HAP-1 (cell line): ENCODE measurements around the gene SMARCC1.

Experiments used
- DNase-seq, 2 experiments: peaks; one replicate each; pipeline ENCODE4 v3.0.0-alpha.2; 2016 to 2020; ENCODE audit warnings: low spot score in 2 of 2
- H3K27me3 ChIP-seq: fragments of 250-450 bp; sonication (Bioruptor Pico); 2 replicates; pipeline ENCODE4 v1.5.1; 2020; ENCODE audit warnings: low read depth, mild to moderate bottlenecking, moderate library complexity
- H3K36me3 ChIP-seq: fragments of 250-450 bp; sonication (Bioruptor Pico); replicated peaks from 2 replicates; pipeline ENCODE4 v1.5.1; 2020; ENCODE audit warnings: mild to moderate bottlenecking
- H3K4me1 ChIP-seq: fragments of 250-450 bp; sonication (Bioruptor Pico); 2 replicates; pipeline ENCODE4 v1.5.1; 2020; ENCODE audit warnings: mild to moderate bottlenecking
- H3K4me3 ChIP-seq: fragments of 250-450 bp; sonication (Bioruptor Pico); 2 replicates; pipeline ENCODE4 v1.5.1; 2020; ENCODE audit warnings: mild to moderate bottlenecking, moderate library complexity
- H3K9me3 ChIP-seq: fragments of 250-450 bp; sonication (Bioruptor Pico); 2 replicates; pipeline ENCODE4 v1.5.1; 2020; ENCODE audit warnings: mild to moderate bottlenecking, moderate library complexity
- in situ Hi-C: fragments of 300-500 bp; cut with MboI; formaldehyde crosslinking; loops from 3 replicates; pipeline ENCODE4 v1.14.3; 2020; ENCODE audit warnings: low sequenced_read_pairs, inconsistent platforms, mixed read lengths

Gene SMARCC1

DNA sequence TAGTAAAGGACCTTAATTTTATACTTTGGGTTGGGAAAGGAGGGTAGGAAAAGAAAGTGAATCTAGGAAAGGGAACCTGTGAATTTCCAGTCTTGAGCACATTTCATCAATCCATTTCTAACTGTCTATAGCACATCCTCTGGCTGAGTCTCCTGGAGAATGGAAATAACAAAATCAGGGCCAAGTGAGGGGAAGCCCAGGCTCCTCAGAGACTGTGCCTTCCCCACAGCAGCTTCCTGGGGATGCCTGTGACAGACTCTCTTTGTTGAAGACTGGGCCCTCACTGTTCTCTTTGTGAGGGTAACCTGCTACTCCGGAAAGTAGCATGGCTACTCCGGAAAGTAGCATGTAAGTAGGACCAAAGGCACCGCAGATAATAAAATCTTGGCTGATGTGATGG is 180.4 kb downstream of the SMARCC1 start:
- peaks cover 46% of the 10 kb centered on the region for H3K36me3 ChIP-seq
- no peak for DNase-seq
- in situ Hi-C loops, result no loop called here

DNA sequence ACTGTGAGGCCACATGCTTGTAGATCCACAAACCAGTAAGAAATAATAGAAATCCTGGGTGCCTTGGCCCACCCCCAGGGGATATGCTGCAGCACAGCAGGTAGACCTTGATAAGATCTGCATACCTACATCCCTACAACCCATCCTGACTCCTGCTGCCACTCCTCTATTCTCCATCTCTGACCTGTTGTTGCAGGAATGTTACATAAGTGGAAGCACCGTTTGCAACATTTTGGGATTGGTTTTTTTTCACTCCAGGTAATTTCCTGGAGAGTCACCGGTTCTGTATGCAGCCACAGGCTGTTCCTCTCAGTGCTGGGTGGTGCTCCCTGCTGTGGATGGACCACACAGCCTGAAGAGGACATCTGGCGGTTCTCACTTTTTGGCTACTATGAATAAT is 186.9 kb downstream of the SMARCC1 start:
- Histone ChIP-seq H3K27me3 (no peaks in the 10 kb centered on the region), H3K4me3 (no peak overlapping the region), H3K4me1 (no peaks in the 10 kb centered on the region), H3K36me3 (peaks cover 28% of the 10 kb centered on the region), H3K9me3 (no peaks in the 10 kb centered on the region)
- no peak for DNase-seq
- in situ Hi-C loops, result no loop called here

More for the DNA sequence above, 180.4 kb downstream of the SMARCC1 start:
- Histone ChIP-seq H3K9me3 (no peaks in the 10 kb centered on the region), H3K4me3 (no peak overlapping the region), H3K4me1 (no peaks in the 10 kb centered on the region), H3K27me3 (no peaks in the 10 kb centered on the region)

DNA sequence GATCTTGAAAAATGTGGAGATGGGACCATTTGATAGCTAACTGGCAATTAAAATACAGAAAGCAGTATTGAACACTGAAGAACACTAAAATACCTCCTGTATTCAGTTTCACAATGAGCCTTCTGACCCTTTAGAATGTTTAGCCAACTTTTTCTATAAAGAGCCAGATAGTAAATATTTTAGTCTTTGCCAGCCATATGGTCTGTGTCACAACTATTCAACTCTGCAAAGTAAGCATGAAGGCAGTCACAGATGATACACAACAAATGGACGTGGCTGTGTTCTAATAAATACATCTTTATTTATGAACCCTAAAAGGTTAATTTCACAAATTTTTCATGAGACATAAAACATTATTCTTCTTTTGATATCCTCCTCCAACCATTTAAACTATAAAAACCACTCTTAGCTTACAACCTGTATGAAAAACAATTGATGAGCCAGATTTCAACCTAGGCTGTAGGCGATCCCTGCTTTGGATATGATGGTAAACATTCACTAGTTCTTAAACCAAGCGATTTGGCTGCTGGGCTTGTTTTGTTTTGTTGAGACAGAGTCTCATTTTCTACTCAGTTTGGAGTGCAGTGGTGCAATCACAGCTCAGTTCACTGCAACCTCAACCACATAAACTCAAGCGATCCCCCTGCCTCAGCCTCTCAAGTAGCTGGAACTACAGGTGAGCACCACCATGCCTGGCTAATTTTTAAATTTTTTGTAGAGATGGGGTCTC is 189.5 kb downstream of the SMARCC1 start:
- peaks cover 39% of the 10 kb centered on the region for H3K36me3 ChIP-seq

DNA sequence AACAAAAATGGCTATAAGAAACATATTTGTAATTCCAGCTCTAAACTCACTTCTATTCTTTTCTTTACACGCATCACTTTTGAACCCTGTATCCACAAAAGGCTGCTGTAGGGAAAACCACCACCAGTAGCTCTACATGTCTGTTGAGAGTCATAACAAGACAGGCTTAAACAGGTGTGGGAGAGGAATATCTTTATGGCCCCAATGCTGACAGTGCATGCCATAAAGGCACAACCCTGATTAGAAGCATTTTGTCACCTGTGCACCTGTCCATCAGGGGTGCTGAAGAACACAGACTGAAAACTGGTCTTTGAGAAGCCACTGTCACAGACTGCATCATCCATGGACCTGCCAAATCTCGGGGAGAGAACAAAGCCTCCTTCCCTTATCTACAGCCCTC is 191.5 kb downstream of the SMARCC1 start:
- H3K9me3 ChIP-seq, result no peaks in the 10 kb centered on the region
- no peak for DNase-seq
- peaks cover 55% of the 10 kb centered on the region for H3K36me3 ChIP-seq

More for the DNA sequence above, 189.5 kb downstream of the SMARCC1 start:
- in situ Hi-C loops, result no loop called here
- DNase-seq, result no peak
- Histone ChIP-seq H3K4me3 (no peak overlapping the region), H3K27me3 (no peaks in the 10 kb centered on the region), H3K9me3 (no peaks in the 10 kb centered on the region), H3K4me1 (no peaks in the 10 kb centered on the region)

DNA sequence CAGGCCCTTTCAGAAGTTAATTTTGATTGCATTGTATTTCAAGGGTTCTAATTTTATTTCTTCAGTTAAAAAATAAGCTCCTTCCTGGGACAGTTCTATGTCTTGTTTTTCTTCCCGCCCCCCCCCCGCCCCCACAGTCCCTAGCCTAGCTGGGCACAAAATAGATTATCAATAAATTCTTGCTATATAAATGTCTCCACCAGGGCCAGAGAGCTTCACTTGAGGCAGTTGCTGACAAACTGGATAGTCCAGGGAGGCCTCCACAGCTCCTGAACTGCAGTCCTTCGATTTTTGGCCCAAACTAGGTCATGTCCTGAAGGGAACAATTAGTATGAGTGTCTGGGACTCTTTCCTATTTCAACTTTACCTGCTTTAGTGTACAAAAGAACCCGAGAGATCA is 193.1 kb downstream of the SMARCC1 start:
- Histone ChIP-seq H3K4me1 (no peaks in the 10 kb centered on the region), H3K36me3 (peaks cover 53% of the 10 kb centered on the region), H3K4me3 (no peak overlapping the region), H3K27me3 (no peaks in the 10 kb centered on the region), H3K9me3 (no peaks in the 10 kb centered on the region)
- no peak for DNase-seq
- in situ Hi-C loops, result no loop called here

More for the DNA sequence above, 191.5 kb downstream of the SMARCC1 start:
- Histone ChIP-seq H3K27me3 (no peaks in the 10 kb centered on the region), H3K4me1 (no peaks in the 10 kb centered on the region), H3K4me3 (no peak overlapping the region)
- in situ Hi-C loops, result no loop called here

DNA sequence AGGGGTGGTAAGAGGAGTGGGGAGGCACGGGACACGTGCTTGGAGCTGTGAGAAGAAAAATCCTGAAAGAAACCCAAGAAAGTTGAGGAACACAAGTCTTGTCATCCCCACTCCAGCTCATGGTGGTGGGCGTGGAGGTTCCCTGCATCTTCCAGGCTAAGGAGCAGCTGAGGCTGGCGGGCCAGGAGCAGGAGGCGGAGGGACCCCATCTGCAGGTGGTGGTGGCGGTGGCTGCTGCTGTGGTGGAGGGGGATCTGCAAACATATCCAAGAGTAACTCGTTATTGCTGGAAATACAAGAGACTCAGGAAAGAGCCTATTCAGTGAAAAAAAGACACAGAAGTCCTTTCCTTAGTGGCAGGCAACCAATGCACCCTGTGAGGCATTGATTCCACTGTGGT is 193.6 kb downstream of the SMARCC1 start:
- no peaks in the 10 kb centered on the region for H3K27me3 ChIP-seq
- in situ Hi-C loops, result no loop called here
- no peak overlapping the region for H3K4me3 ChIP-seq
- H3K9me3 ChIP-seq, result no peaks in the 10 kb centered on the region
- H3K36me3 ChIP-seq, result peaks cover 53% of the 10 kb centered on the region
- no peak for DNase-seq
- no peaks in the 10 kb centered on the region for H3K4me1 ChIP-seq

DNA sequence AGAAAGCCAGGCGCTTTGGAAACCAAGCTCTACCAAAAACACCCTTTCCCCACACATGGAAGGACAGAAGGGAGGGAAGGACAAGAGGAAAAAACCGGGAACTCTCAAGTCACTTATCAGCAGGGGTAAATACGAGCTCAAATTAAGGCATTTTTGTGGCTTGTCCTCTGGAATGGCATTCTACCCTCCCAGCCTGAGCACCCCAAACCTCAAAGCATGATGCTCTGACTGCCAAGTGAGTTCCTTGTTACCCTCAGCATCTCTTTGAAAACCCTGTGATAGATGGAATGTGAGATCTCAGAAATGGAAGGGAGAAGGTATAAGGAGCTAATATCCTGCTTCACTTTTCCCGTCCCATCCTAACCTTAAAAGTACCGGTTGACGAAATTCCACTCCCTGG is 194.9 kb downstream of the SMARCC1 start:
- Histone ChIP-seq H3K4me3 (no peak overlapping the region), H3K36me3 (peaks cover 51% of the 10 kb centered on the region), H3K27me3 (no peaks in the 10 kb centered on the region), H3K4me1 (no peaks in the 10 kb centered on the region), H3K9me3 (no peaks in the 10 kb centered on the region)
- DNase-seq, result no peak
- in situ Hi-C loops, result no loop called here

DNA sequence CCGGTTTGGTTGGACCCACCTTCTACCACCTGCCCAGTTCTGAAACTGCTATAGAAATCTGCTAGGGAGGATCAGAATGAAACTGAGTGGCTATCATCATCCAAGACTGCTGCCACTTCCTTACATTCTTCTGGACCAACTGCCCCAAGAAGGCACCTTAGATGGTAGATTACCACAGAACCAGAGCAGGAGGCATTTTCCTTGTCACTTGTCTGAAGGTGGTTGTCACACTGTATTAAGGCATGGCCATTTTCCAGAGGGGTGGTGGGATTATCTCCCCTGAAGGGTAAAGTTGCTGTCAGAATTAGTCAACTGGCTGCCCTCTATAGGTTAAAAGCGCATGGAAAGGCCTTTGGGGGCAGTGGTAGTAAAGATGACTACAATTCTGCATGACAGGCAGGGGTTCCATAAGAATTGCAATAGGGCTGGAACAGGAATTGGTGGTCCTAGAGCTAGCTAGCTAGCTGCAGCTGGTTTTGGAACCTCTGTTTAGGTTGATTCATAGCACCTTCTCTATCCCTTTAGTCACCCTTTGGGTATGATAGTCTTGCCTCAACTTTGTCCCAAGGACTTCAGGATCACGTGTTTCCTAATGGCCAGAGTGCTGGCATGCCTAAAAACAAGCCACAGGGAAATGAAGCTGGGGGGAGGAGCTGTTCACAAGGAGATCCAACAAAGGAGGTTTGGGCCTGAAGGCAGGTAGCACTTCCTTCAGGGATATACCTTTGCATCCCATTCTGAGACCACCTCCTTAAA is 198.2 kb downstream of the SMARCC1 start:
- peaks cover 8% of the 10 kb centered on the region; the same call in 1 of the 2 replicates for H3K27me3 ChIP-seq
- peaks cover 33% of the 10 kb centered on the region for H3K36me3 ChIP-seq
- H3K4me3 ChIP-seq, result no peak overlapping the region
- in situ Hi-C loops, result no loop called here
- no peaks in the 10 kb centered on the region for H3K4me1 ChIP-seq
- no peak for DNase-seq
- no peaks in the 10 kb centered on the region for H3K9me3 ChIP-seq

DNA sequence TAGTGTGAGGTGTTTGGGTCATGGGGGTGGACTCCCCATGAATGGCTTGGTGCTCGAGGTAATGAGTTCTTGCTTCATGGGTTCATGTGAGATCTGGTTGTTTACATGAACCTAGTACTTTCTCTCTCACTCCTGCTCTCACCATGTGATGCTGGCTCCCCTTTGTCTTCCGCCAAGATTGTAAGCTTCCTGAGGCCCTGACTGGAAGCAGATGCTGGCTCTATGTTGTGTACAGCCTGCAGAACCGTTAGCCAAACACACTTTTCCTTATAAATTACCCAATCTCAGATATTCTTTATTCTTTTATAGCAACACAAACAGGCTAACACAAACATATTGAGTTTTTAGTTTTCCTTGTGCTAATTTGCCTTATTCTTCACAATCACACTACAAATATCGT is 199.9 kb downstream of the SMARCC1 start:
- DNase-seq, result no peak
- Histone ChIP-seq H3K4me1 (peaks cover 5% of the 10 kb centered on the region; the same call in 1 of the 2 replicates), H3K9me3 (no peaks in the 10 kb centered on the region), H3K4me3 (no peak overlapping the region), H3K36me3 (peaks cover 17% of the 10 kb centered on the region), H3K27me3 (peaks cover 8% of the 10 kb centered on the region; the same call in 1 of the 2 replicates)
- in situ Hi-C loops, result no loop called here

DNA sequence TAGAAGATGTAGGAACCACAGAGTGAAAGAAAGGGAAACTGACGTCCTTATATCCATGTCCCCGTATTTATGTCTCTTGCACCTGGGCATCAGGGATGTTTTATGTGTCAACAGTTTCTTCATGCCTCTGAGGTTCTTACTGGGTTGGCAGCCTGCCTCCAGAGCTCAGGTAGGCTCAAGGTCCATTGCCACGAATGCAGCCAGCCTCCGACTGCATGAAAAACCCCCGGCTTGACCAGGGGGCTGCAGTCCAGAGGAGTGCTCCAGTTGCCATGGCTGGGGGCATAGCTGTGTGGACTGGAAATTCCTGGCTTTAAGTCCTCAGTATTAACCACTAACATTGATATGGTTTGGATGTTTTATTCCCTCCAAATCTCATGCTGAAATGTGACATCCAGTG is 200.3 kb downstream of the SMARCC1 start:
- in situ Hi-C loops, result no loop called here
- no peak for DNase-seq

DNA sequence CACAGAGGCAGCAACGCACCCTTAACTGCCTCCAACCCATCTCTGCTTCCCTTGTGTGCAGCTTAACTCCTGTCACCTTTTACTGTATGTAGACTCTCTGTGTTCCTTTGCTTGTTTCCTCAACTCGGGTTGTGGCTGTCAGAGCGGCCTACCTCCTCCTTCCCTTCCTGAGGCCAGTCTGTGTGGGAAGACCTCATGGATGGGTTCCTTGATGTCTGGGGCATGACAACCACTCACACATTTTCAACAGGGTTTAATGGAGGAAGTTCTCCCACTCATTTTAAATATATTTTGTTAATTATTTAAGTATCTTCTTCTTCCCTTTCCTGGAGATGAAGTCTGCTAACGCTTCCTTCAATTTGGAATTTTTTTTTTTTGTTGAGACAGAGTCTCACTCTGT is 201.2 kb downstream of the SMARCC1 start:
- in situ Hi-C loops, result no loop called here

More for the DNA sequence above, 200.3 kb downstream of the SMARCC1 start:
- Histone ChIP-seq H3K4me1 (peaks cover 5% of the 10 kb centered on the region; the same call in 1 of the 2 replicates), H3K9me3 (no peaks in the 10 kb centered on the region), H3K27me3 (peaks cover 8% of the 10 kb centered on the region; the same call in 1 of the 2 replicates), H3K4me3 (no peak overlapping the region), H3K36me3 (peaks cover 15% of the 10 kb centered on the region)

DNA sequence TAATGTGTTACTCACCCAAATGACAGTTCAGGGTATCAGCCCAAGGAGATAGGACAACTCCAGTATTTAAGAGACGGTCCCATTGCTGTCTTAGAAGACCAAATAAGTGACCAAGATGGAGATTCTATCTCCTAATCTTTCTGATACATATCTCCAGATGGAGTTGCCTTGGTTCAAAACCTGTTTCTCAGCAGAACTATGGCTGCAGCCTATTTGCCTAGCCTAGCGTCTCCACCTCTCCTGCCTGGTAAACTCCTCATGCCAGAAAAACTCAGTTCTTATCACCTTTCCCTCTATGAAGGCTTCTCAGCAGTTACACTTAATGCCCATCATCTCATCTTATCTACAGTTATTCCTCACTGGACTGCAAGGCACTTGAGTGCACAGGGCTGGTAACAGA is 201.8 kb downstream of the SMARCC1 start:
- no peak for DNase-seq
- Histone ChIP-seq H3K9me3 (no peaks in the 10 kb centered on the region), H3K4me1 (peaks cover 5% of the 10 kb centered on the region; the same call in 1 of the 2 replicates), H3K27me3 (peaks cover 8% of the 10 kb centered on the region; the same call in 1 of the 2 replicates), H3K36me3 (0 out of 2 replicates have a peak, but pooled peaks cover under 1% of the 10 kb centered on the region), H3K4me3 (no peak overlapping the region)
- in situ Hi-C loops, result no loop called here

More for the DNA sequence above, 201.2 kb downstream of the SMARCC1 start:
- no peak for DNase-seq
- Histone ChIP-seq H3K4me1 (peaks cover 5% of the 10 kb centered on the region; the same call in 1 of the 2 replicates), H3K27me3 (peaks cover 8% of the 10 kb centered on the region; the same call in 1 of the 2 replicates), H3K9me3 (no peaks in the 10 kb centered on the region), H3K36me3 (peaks cover 7% of the 10 kb centered on the region; the same call in 1 of the 2 replicates), H3K4me3 (no peak overlapping the region)

DNA sequence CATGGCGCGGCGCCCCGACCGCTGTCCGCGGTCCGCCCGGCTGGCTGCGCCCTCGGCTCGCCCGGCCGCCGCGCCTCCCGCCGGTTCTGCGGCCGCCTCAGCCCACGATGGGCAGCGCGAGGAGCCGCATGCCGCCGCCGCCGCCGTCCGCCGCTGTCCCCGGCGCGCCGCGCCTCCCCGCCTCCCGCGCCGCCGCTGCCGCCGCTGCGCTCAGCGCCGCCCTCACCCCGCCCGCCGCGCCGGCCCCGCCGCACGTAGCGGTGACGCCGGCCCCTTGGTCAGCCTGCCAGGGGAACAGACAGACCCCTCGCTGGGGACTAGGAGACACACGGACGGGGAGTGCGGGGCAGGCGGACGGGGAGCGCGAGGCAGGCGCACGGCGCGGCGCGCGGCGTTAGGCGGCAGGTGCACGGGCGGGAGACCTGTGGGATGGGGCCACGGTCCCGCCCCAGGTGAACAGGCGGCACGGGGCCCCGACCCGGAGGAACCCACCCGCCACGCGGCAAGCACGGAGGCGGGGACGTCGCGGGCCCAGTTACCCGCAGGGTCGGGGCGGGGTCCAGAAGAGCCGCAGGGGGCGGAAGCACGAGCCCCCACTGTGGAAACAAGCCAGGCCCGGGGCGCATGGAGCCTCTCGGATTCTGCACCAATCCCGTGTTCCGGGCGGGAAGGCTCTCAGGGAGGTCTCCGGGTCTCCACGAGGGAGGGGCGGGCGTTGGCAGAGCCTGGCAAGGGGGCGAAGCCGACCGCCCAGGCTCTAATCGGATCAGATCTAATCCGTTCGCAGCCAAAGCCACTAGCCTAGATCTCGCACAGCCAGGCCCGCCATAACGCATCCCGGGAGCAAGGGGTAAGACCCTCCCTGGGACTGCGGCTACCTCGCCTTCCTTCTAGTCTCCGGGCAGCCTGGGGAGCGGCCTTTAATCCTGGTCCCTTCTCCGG is 202.7 kb downstream of the SMARCC1 start, which contains the start of gene CSPG5:
CSPG5 (minus strand) TSS at position 175 of the 942 bp plus-strand sequence; CDS start at position 3, 172 bp downstream.
- Histone ChIP-seq H3K36me3 (no peaks in the 10 kb centered on the region), H3K27me3 (peaks cover 8% of the 10 kb centered on the region; the same call in 1 of the 2 replicates), H3K9me3 (no peaks in the 10 kb centered on the region), H3K4me3 (peak within 1 kb of the TSS; percentile 35), H3K4me1 (peaks cover 5% of the 10 kb centered on the region; the same call in 1 of the 2 replicates)
- in situ Hi-C loops, result no loop called here
- peak in 1 of 2 experiments; percentile 69 for DNase-seq
